ENCODE data around the gene PRKCI. TPM values are rescaled to one million over a fixed set of nuclear protein-coding genes. Genes with fewer than 3 reads are reported as not detected.

The PRKCI gene
- total and polyA plus RNA-seq, 2 of the 4 experiments (the other 2 are of a cell fraction) = 28.7 to 53.4 TPM

- H2AK5ac ChIP-seq (ENCODE audit: low read depth, low read length) = no peak overlapping the region
- H4K20me1 ChIP-seq (ENCODE audit: insufficient read depth, low read length) = no peaks in the 10 kb centered on the region
- H2BK15ac ChIP-seq (ENCODE audit: low read depth, low read length) = no peak overlapping the region
- H3K23ac ChIP-seq (ENCODE audit: low read depth, low read length) = no peak overlapping the region
- no peak overlapping the region for H2BK20ac ChIP-seq (ENCODE audit: low read depth, low read length)
- no peak overlapping the region for H2BK5ac ChIP-seq (ENCODE audit: low read depth, low read length, poor library complexity, severe bottlenecking)
- no peaks in the 10 kb centered on the region for H3K27me3 ChIP-seq (ENCODE audit: control insufficient read depth, insufficient read depth, low read length)
- H3K56ac ChIP-seq (ENCODE audit: extremely low read depth, insufficient read depth, low read length) = no peak overlapping the region
- ChIA-PET CTCF (no interaction called here), POLR2A (ENCODE audit: unreplicated experiment) (no interaction called here)
- no peaks in the 10 kb centered on the region for H3K36me3 ChIP-seq (ENCODE audit: control insufficient read depth, insufficient read depth, low read length)
- ATAC-seq (ENCODE audit: low read depth) (no peak), DNase-seq (no peak)
- H4K91ac ChIP-seq (ENCODE audit: insufficient read depth, low read depth, low read length) = no peak overlapping the region
- WGBS, 2 experiments (ENCODE audit: extremely low coverage in 2 of 2, insufficient read length in 1 of 2) = no CpG with 5 or more reads among the region's 6 CpGs
- no peak overlapping the region for H3K9ac ChIP-seq (ENCODE audit: low read depth, low read length)
- no peak overlapping the region for H3K14ac ChIP-seq (replicated peaks; ENCODE audit: low read depth, low read length)
- no peaks in the 10 kb centered on the region for H3K9me1 ChIP-seq (ENCODE audit: insufficient read depth, low read length)
- intact Hi-C loops (cut with micrococcal nuclease) = no loop called here
- H2AK9ac ChIP-seq (replicated peaks; ENCODE audit: low read depth, low read length, poor library complexity) = no peak overlapping the region
- H3K4me3 ChIP-seq (ENCODE audit: insufficient read depth, low read depth, low read length) = no peak overlapping the region
- no peaks in the 10 kb centered on the region for H3K79me1 ChIP-seq (ENCODE audit: low read depth in 1 of 2, low read length in 2 of 2)
- H2BK120ac ChIP-seq (ENCODE audit: low read depth, low read length) = no peak overlapping the region
- dilution Hi-C loops (cut with HindIII; ENCODE audit: low sequenced_read_pairs, unreplicated experiment) = no loop called here
- H3K9me3 ChIP-seq (ENCODE audit: control insufficient read depth, insufficient read depth, low read length) = no peaks in the 10 kb centered on the region
- H2AFZ ChIP-seq (replicated peaks; ENCODE audit: low read length, poor library complexity) = no peak overlapping the region
- TF ChIP-seq CEBPB (IDR thresholded peaks at IDR 0.05; ENCODE audit: low read depth, low read length) = 0 out of 2 replicates have a peak, but pooled peaks have one; percentile 10
- TF ChIP-seq POLR2A (IDR thresholded peaks at IDR 0.05; ENCODE audit: low read depth, low read length) = no peak
- H3K18ac ChIP-seq (ENCODE audit: low read depth, low read length) = no peak overlapping the region
- no TSS peak for BruUV-seq (replicated peaks)
- in situ Hi-C loops (cut with MboI; ENCODE audit: low sequenced_read_pairs) = no loop called here
- H3K27ac ChIP-seq (ENCODE audit: insufficient read depth, low read length) = no peak overlapping the region
- H4K5ac ChIP-seq (ENCODE audit: low read depth, low read length) = no peak overlapping the region
- no peak overlapping the region for H3K4me2 ChIP-seq (ENCODE audit: low read depth, low read length)
- H3K4me1 ChIP-seq (ENCODE audit: control insufficient read depth, insufficient read depth, low read length) = no peaks in the 10 kb centered on the region
- no peak overlapping the region for H3K4ac ChIP-seq (ENCODE audit: low read depth, low read length)
- no peak overlapping the region for H4K8ac ChIP-seq (ENCODE audit: low read depth in 2 of 2, low read length in 2 of 2)
Measured at GRCh38 chr3:170207717-170208116, 14.5 kb upstream of the PRKCI start.
